ENCODE results near the gene PRG3.
A peak's percentile ranks its signal among the peaks of the same experiment; 100 is the strongest.

Gene PRG3

GRCh38 chr11:57354699-57355098, 26.3 kb downstream of the PRG3 start:
- Histone ChIP-seq H3K36me3 (ENCODE audit: control insufficient read depth, insufficient read depth, low read length) (no peaks in the 10 kb centered on the region), H3K4me1 (ENCODE audit: control insufficient read depth, insufficient read depth, low read length, poor library complexity, severe bottlenecking) (peaks cover 3% of the 10 kb centered on the region)
- DNase-seq = no peak

GRCh38 chr11:57353852-57354251, 27.1 kb downstream of the PRG3 start:
- Histone ChIP-seq H3K4me3 (ENCODE audit: insufficient read depth, low read depth, low read length, poor library complexity, severe bottlenecking) (no peak overlapping the region), H3K9me3 (ENCODE audit: control insufficient read depth, low read length) (no peaks in the 10 kb centered on the region), H3K27me3 (replicated peaks; ENCODE audit: control insufficient read depth, insufficient read depth, low read length, poor library complexity, severe bottlenecking) (no peaks in the 10 kb centered on the region), H3K27ac (ENCODE audit: insufficient read depth, low read length, poor library complexity, severe bottlenecking) (no peak overlapping the region), H3K36me3 (ENCODE audit: control insufficient read depth, insufficient read depth, low read length) (no peaks in the 10 kb centered on the region), H3K4me1 (ENCODE audit: control insufficient read depth, insufficient read depth, low read length, poor library complexity, severe bottlenecking) (peaks cover 3% of the 10 kb centered on the region)
- DNase-seq = no peak

More at GRCh38 chr11:57354699-57355098, 26.3 kb downstream of the PRG3 start:
- H3K4me3 ChIP-seq (ENCODE audit: insufficient read depth, low read depth, low read length, poor library complexity, severe bottlenecking) = no peak overlapping the region
- no peaks in the 10 kb centered on the region for H3K9me3 ChIP-seq (ENCODE audit: control insufficient read depth, low read length)
- no peaks in the 10 kb centered on the region for H3K27me3 ChIP-seq (replicated peaks; ENCODE audit: control insufficient read depth, insufficient read depth, low read length, poor library complexity, severe bottlenecking)
- H3K27ac ChIP-seq (ENCODE audit: insufficient read depth, low read length, poor library complexity, severe bottlenecking) = no peak overlapping the region

GRCh38 chr11:57353446-57353845, 27.5 kb downstream of the PRG3 start:
- DNase-seq = no peak
- Histone ChIP-seq H3K4me1 (ENCODE audit: control insufficient read depth, insufficient read depth, low read length, poor library complexity, severe bottlenecking) (peaks cover 3% of the 10 kb centered on the region), H3K27ac (ENCODE audit: insufficient read depth, low read length, poor library complexity, severe bottlenecking) (no peak overlapping the region)

DNA sequence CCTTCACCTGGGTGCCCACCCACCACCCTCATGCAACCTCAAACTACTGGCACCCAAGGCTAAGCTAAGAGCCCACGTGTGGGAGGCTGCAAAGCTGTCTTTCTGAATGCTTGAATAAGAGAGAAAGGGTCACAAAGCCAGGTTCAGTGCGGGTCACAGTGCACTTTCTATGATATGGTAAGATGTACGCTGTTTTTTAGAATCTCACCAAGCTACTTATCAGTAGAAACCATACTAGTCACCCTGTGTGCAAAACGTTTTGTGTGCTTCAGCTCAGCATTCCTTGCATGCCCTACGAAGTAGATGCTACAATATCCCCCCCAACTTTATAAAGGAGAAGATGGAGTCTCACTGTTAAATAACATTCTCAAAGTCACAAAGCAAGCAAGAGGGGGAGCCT, 27.9 kb downstream of the PRG3 start:
- Histone ChIP-seq H3K36me3 (ENCODE audit: control insufficient read depth, insufficient read depth, low read length) (no peaks in the 10 kb centered on the region), H3K27ac (ENCODE audit: insufficient read depth, low read length, poor library complexity, severe bottlenecking) (no peak overlapping the region)

More at GRCh38 chr11:57353446-57353845, 27.5 kb downstream of the PRG3 start:
- H3K36me3 ChIP-seq (ENCODE audit: control insufficient read depth, insufficient read depth, low read length) = no peaks in the 10 kb centered on the region
- no peaks in the 10 kb centered on the region for H3K9me3 ChIP-seq (ENCODE audit: control insufficient read depth, low read length)
- H3K27me3 ChIP-seq (replicated peaks; ENCODE audit: control insufficient read depth, insufficient read depth, low read length, poor library complexity, severe bottlenecking) = no peaks in the 10 kb centered on the region
- H3K4me3 ChIP-seq (ENCODE audit: insufficient read depth, low read depth, low read length, poor library complexity, severe bottlenecking) = no peak overlapping the region

GRCh38 chr11:57349491-57350274, 31.3 kb downstream of the PRG3 start:
- Histone ChIP-seq H3K9me3 (ENCODE audit: control insufficient read depth, low read length) (no peaks in the 10 kb centered on the region), H3K36me3 (ENCODE audit: control insufficient read depth, insufficient read depth, low read length) (no peaks in the 10 kb centered on the region), H3K4me1 (ENCODE audit: control insufficient read depth, insufficient read depth, low read length, poor library complexity, severe bottlenecking) (peaks cover 7% of the 10 kb centered on the region), H3K27ac (ENCODE audit: insufficient read depth, low read length, poor library complexity, severe bottlenecking) (no peak overlapping the region), H3K27me3 (replicated peaks; ENCODE audit: control insufficient read depth, insufficient read depth, low read length, poor library complexity, severe bottlenecking) (no peaks in the 10 kb centered on the region), H3K4me3 (ENCODE audit: insufficient read depth, low read depth, low read length, poor library complexity, severe bottlenecking) (no peak overlapping the region)
- DNase-seq = peak; percentile 27 to 44 (median 39)

More for the DNA sequence above, 27.9 kb downstream of the PRG3 start:
- DNase-seq = no peak
- no peak overlapping the region for H3K4me3 ChIP-seq (ENCODE audit: insufficient read depth, low read depth, low read length, poor library complexity, severe bottlenecking)
- H3K27me3 ChIP-seq (replicated peaks; ENCODE audit: control insufficient read depth, insufficient read depth, low read length, poor library complexity, severe bottlenecking) = no peaks in the 10 kb centered on the region
- peaks cover 3% of the 10 kb centered on the region for H3K4me1 ChIP-seq (ENCODE audit: control insufficient read depth, insufficient read depth, low read length, poor library complexity, severe bottlenecking)
- no peaks in the 10 kb centered on the region for H3K9me3 ChIP-seq (ENCODE audit: control insufficient read depth, low read length)

DNA sequence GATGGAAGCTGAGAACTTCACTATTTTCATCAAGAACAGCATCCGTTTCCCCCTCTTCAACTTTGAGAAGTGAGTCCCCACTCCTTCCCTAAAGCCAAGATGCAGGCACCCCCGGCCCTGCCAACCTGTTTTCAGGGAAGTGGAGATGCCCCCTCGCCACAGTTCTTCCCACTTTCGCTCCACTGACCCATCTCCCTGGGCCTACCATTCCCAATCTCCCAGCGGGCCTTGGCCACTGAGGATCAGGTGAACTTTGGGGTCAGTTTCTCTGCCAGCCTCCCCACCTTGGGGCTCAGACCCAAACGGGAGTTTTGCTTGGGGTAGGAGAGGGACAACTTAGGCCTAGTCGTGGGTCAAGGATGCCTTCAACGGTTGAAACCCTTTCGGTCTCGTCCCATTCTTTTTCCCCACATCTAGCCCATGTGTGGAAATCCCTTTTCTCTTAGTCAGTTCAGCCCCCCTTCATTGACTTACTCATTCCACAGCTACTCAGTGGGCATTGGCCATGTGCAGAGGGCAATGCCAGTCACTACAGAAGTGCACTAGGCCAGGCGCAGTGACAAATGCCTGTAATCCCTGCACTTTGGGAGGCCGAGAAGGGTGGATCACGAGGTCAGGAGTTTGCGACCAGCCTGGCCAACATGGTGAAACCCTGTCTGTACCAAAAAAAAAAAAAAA, 32.2 kb downstream of the PRG3 start:
- no peaks in the 10 kb centered on the region for H3K27me3 ChIP-seq (replicated peaks; ENCODE audit: control insufficient read depth, insufficient read depth, low read length, poor library complexity, severe bottlenecking)
- H3K9me3 ChIP-seq (ENCODE audit: control insufficient read depth, low read length) = no peaks in the 10 kb centered on the region
- no peak overlapping the region for H3K4me3 ChIP-seq (ENCODE audit: insufficient read depth, low read depth, low read length, poor library complexity, severe bottlenecking)

GRCh38 chr11:57348052-57348451, 32.9 kb downstream of the PRG3 start:
- no peak for DNase-seq
- Histone ChIP-seq H3K27ac (ENCODE audit: insufficient read depth, low read length, poor library complexity, severe bottlenecking) (no peak overlapping the region), H3K4me3 (ENCODE audit: insufficient read depth, low read depth, low read length, poor library complexity, severe bottlenecking) (no peak overlapping the region), H3K36me3 (ENCODE audit: control insufficient read depth, insufficient read depth, low read length) (no peaks in the 10 kb centered on the region), H3K27me3 (replicated peaks; ENCODE audit: control insufficient read depth, insufficient read depth, low read length, poor library complexity, severe bottlenecking) (no peaks in the 10 kb centered on the region), H3K9me3 (ENCODE audit: control insufficient read depth, low read length) (no peaks in the 10 kb centered on the region), H3K4me1 (ENCODE audit: control insufficient read depth, insufficient read depth, low read length, poor library complexity, severe bottlenecking) (peaks cover 7% of the 10 kb centered on the region)

More for the DNA sequence above, 32.2 kb downstream of the PRG3 start:
- H3K27ac ChIP-seq (ENCODE audit: insufficient read depth, low read length, poor library complexity, severe bottlenecking) = no peak overlapping the region
- H3K36me3 ChIP-seq (ENCODE audit: control insufficient read depth, insufficient read depth, low read length) = no peaks in the 10 kb centered on the region
- peaks cover 7% of the 10 kb centered on the region for H3K4me1 ChIP-seq (ENCODE audit: control insufficient read depth, insufficient read depth, low read length, poor library complexity, severe bottlenecking)
- no peak for DNase-seq

- H3K9me3 ChIP-seq (ENCODE audit: control insufficient read depth, low read length) = no peaks in the 10 kb centered on the region
- no peak overlapping the region for H3K27ac ChIP-seq (ENCODE audit: insufficient read depth, low read length, poor library complexity, severe bottlenecking)
- H3K4me1 ChIP-seq (ENCODE audit: control insufficient read depth, insufficient read depth, low read length, poor library complexity, severe bottlenecking) = peaks cover 7% of the 10 kb centered on the region
- no peaks in the 10 kb centered on the region for H3K36me3 ChIP-seq (ENCODE audit: control insufficient read depth, insufficient read depth, low read length)
- DNase-seq = no peak
- H3K4me3 ChIP-seq (ENCODE audit: insufficient read depth, low read depth, low read length, poor library complexity, severe bottlenecking) = no peak overlapping the region
- no peaks in the 10 kb centered on the region for H3K27me3 ChIP-seq (replicated peaks; ENCODE audit: control insufficient read depth, insufficient read depth, low read length, poor library complexity, severe bottlenecking)
These were observed 33.6 kb downstream of the PRG3 start for GRCh38 chr11:57347336-57347735.

DNA sequence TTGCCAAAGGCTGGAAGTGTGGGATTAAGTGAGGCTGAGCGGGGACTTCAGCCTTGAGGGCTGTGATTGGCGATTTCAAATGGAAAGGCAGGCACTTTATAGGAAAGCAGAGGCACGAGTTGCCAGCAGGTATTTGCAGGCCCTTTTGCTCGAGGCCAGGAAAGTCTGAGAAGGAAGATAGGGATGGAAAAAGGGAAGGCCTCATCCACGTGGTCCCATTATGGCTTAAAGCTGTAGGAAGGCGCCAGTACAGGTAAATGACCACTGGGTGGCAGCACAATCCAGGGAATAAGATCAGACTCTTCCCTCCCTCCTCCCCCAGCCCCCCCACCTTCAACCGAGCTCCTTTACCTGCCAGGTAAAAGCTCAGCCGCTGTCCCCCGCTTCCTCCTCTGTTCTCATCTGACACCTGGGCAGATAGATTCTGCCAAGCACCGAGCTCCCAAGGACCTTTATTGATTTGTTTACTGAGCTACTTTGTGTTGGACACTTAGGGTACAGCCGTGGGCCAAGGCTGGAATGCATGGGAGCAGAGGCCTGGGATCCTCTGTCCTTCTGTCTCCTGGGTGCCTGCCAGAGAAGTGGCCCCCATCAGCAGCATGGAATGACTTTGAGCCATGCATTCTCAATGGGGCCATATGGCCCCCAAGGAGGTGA, 35.3 kb downstream of the PRG3 start:
- DNase-seq = peak; percentile 36 to 66 (median 44)
- Histone ChIP-seq H3K4me1 (ENCODE audit: control insufficient read depth, insufficient read depth, low read length, poor library complexity, severe bottlenecking) (peaks cover 7% of the 10 kb centered on the region), H3K9me3 (ENCODE audit: control insufficient read depth, low read length) (no peaks in the 10 kb centered on the region), H3K27ac (ENCODE audit: insufficient read depth, low read length, poor library complexity, severe bottlenecking) (no peak overlapping the region), H3K27me3 (replicated peaks; ENCODE audit: control insufficient read depth, insufficient read depth, low read length, poor library complexity, severe bottlenecking) (no peaks in the 10 kb centered on the region), H3K4me3 (ENCODE audit: insufficient read depth, low read depth, low read length, poor library complexity, severe bottlenecking) (no peak overlapping the region), H3K36me3 (ENCODE audit: control insufficient read depth, insufficient read depth, low read length) (no peaks in the 10 kb centered on the region)

- DNase-seq = no peak
- no peak overlapping the region for H3K4me3 ChIP-seq (ENCODE audit: insufficient read depth, low read depth, low read length, poor library complexity, severe bottlenecking)
- no peaks in the 10 kb centered on the region for H3K27me3 ChIP-seq (replicated peaks; ENCODE audit: control insufficient read depth, insufficient read depth, low read length, poor library complexity, severe bottlenecking)
- no peak overlapping the region for H3K27ac ChIP-seq (ENCODE audit: insufficient read depth, low read length, poor library complexity, severe bottlenecking)
- no peaks in the 10 kb centered on the region for H3K36me3 ChIP-seq (ENCODE audit: control insufficient read depth, insufficient read depth, low read length)
- H3K4me1 ChIP-seq (ENCODE audit: control insufficient read depth, insufficient read depth, low read length, poor library complexity, severe bottlenecking) = peaks cover 4% of the 10 kb centered on the region
- no peaks in the 10 kb centered on the region for H3K9me3 ChIP-seq (ENCODE audit: control insufficient read depth, low read length)
These were observed 36.1 kb downstream of the PRG3 start for GRCh38 chr11:57344826-57345225.

All from effector memory CD4-positive, alpha-beta T cell (primary cell).